Muscle layer of duodenum (tissue), 2 donors: ENCODE results near the gene TNIK.

Source experiments
- H3K27ac ChIP-seq: one replicate; pipeline ENCODE4 v1.7.0; 2013; ENCODE audit warnings: mild to moderate bottlenecking, low read length
- H3K27me3 ChIP-seq: one replicate; pipeline ENCODE4 v1.7.0; 2013; ENCODE audit warnings: low read depth, mild to moderate bottlenecking, control low read depth, low read length
- H3K36me3 ChIP-seq, 2 donors: one replicate each; pipeline ENCODE4 v1.7.0; 2013; ENCODE audit warnings: low read length in 2 of 2, control low read depth in 1 of 2, mild to moderate bottlenecking in 1 of 2; ENCODE audit not compliant: insufficient read depth in 2 of 2, control insufficient read depth in 1 of 2
- H3K4me1 ChIP-seq, 2 donors: one replicate each; pipeline ENCODE4 v1.7.0; 2013; ENCODE audit warnings: low read length in 2 of 2, mild to moderate bottlenecking in 2 of 2, control low read depth in 1 of 2, moderate library complexity in 1 of 2; ENCODE audit not compliant: insufficient read depth in 2 of 2, control insufficient read depth in 1 of 2
- H3K4me3 ChIP-seq, 2 donors: one replicate each; pipeline ENCODE4 v1.7.0; 2013; ENCODE audit warnings: low read length in 2 of 2, low read depth in 1 of 2, mild to moderate bottlenecking in 1 of 2
- H3K9me3 ChIP-seq, 2 donors: one replicate each; pipeline ENCODE4 v1.7.0; 2013; ENCODE audit warnings: low read length in 2 of 2, control low read depth in 1 of 2, mild to moderate bottlenecking in 1 of 2; ENCODE audit not compliant: control insufficient read depth in 1 of 2
- donor health status: healthy.

Gene TNIK

DNA sequence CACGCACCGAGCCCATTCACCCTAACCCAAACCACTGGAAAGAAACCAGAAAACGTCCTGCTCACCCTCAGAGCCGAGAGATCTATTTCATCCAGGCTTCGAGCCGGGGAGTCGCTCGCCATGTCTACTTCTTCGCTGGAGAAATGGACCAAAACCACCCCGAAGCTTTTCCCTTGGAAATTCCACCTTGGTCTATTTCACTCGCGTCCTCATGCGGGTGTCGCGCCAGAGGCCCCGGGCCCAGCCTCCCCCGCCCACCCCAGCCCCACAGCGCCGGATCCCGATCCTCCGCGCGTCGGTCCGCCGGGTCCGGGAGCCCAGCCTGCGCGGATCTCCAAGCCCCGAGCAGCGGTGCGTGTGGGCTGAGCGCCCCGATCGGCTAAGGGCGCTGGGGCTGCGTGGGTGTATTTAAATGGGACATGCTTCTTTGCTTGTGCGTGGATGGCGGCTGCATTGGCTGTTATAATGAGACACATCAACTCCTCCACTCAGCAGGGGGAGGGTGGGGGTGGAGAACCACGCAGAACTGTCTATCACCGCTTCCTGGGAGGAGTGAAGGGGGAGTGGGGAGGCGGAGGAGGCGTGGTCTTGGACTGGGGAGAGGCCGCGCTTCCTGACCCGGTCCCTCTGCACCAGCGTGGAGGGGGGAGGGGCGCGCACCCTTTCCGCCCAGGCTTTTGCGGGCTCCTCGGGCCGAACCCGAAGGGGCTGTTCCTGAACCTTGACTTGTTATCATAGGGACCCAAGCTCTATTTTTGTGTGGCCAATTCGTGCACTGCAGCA is at the start of gene TNIK:
Gene TNIK (minus strand): TSS at position 464 of the 783 bp plus-strand sequence. CDS start 342 bp downstream, at position 122.
- no peaks in the 10 kb centered on the region for H3K36me3 ChIP-seq
- no peaks in the 10 kb centered on the region for H3K27me3 ChIP-seq
- H3K27ac ChIP-seq = peak within 1 kb of the TSS; percentile 50
- H3K4me3 ChIP-seq = peak within 1 kb of the TSS; percentile 85 to 94
- H3K9me3 ChIP-seq = no peaks in the 10 kb centered on the region
- peaks cover 9 to 28% of the 10 kb centered on the region in 2 donors for H3K4me1 ChIP-seq

DNA sequence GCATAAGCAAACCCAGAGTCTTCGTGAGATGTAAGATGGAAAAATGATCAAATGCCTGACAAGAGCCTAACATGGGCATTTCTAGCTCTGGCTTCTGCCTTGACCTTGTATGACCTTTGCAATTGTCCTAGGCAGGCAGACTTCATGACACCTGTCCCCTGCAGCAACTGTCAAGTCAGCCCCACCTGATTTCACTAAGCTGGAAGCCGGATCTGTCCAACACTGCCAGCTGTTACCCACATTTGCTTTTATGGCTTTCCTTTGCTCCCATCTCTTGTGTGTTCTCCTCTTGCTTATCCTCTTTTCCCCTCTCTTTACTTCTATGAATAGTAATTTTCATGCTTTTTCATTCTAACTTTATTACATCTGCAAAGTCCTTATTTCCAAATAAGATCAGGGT is 48.5 kb upstream of the TNIK start:
- H3K4me1 ChIP-seq = no peaks in the 10 kb centered on the region
- H3K27me3 ChIP-seq = no peaks in the 10 kb centered on the region
- no peak overlapping the region for H3K27ac ChIP-seq
- no peaks in the 10 kb centered on the region for H3K36me3 ChIP-seq
- H3K4me3 ChIP-seq = no peak overlapping the region
- no peaks in the 10 kb centered on the region for H3K9me3 ChIP-seq

DNA sequence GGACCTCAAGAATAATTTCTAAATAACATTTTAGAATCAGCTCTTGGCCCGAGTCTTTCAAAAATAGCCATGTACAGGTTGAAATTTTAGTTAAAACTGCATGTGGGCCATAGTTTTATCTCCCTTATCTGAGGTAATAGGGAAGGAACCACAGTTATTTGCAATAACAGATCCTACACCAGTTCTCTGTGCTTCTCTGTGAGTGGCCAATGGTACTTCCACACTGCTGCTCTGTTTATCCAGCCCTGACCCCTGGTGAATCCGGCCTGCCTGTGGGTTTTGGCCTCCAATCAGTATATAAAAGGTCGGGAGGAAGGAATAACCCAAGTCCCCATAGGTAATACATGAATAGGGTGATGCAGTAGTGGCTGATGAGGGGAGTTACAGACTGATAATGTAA is 48.0 kb upstream of the TNIK start:
- H3K27me3 ChIP-seq = no peaks in the 10 kb centered on the region
- no peak overlapping the region for H3K27ac ChIP-seq
- H3K36me3 ChIP-seq = no peaks in the 10 kb centered on the region
- H3K9me3 ChIP-seq = no peaks in the 10 kb centered on the region
- no peaks in the 10 kb centered on the region for H3K4me1 ChIP-seq
- no peak overlapping the region for H3K4me3 ChIP-seq

DNA sequence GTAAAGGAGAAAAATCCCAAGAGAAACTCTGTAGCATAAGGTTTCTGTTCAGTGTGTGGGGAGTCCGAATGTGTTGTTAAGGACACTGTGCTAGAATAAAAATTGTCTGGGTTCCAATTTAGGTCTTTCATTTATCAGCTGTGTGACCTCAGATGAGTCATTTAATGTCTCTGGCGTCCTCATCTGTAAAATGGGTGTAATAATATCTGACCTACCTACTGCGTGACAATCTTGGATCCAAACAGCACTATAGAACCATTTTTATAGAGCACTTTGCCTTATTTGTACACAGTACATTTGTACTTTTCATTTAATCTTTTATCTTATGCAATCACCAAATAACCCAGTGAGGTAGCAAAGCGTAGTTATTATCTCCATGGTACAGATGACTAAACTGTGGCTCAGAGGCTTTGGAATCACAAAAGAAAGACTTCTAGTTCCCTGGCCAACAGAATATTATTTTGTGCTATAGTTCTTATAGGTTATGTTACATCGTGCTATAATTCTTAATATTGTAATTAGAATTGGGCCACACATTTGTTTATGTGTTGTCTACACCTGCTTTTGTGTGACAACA is 46.6 kb upstream of the TNIK start:
- H3K36me3 ChIP-seq = no peaks in the 10 kb centered on the region
- H3K9me3 ChIP-seq = no peaks in the 10 kb centered on the region
- H3K27me3 ChIP-seq = no peaks in the 10 kb centered on the region
- no peaks in the 10 kb centered on the region for H3K4me1 ChIP-seq
- H3K4me3 ChIP-seq = no peak overlapping the region
- no peak overlapping the region for H3K27ac ChIP-seq

DNA sequence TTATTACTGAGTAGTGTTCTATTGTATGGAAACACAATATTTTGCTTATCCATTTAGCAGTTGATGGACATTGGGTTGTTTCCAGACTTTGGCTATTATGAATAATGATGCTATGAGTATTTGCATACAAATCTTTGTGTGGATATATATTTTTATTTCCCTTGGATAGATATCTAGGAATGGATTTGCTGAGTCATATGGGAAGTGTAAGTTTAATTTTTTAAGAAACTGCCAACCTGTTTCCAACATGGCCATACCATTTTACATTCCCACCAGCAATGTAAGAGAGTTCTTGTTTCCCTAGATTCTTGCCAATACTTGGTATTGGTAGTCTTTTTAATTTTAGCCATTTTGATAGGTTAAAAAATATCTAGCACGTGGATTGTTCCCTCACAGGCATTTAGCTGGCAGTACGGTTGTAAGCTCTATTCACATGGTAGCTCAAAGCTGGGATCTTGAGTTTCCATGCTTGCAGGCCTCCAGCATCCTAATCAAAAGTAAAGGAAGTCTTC is 45.7 kb upstream of the TNIK start:
- no peaks in the 10 kb centered on the region for H3K27me3 ChIP-seq
- H3K36me3 ChIP-seq = no peaks in the 10 kb centered on the region
- no peaks in the 10 kb centered on the region for H3K9me3 ChIP-seq
- H3K4me1 ChIP-seq = no peaks in the 10 kb centered on the region
- H3K27ac ChIP-seq = no peak overlapping the region
- H3K4me3 ChIP-seq = no peak overlapping the region

DNA sequence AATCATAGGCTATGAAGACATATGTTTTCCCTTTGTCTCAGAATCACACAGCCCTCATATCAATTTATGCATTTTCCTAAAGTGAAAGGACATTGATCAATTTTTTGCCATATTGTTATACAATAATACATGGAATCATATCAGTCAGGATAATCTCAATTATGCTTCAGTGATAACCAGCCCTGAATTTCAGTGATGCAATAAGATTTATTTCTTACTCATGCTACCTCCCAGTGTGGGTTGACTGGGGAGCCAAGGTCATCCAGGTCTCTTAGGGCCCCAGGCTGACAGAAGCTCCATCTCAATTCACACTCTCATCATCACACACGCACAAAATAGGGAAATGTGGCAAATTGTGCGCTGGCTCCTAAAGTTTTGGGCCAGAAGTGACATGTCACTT is 44.2 kb upstream of the TNIK start:
- Histone ChIP-seq H3K9me3 (no peaks in the 10 kb centered on the region), H3K27ac (no peak overlapping the region), H3K4me3 (no peak overlapping the region), H3K4me1 (no peaks in the 10 kb centered on the region), H3K36me3 (no peaks in the 10 kb centered on the region), H3K27me3 (no peaks in the 10 kb centered on the region)

DNA sequence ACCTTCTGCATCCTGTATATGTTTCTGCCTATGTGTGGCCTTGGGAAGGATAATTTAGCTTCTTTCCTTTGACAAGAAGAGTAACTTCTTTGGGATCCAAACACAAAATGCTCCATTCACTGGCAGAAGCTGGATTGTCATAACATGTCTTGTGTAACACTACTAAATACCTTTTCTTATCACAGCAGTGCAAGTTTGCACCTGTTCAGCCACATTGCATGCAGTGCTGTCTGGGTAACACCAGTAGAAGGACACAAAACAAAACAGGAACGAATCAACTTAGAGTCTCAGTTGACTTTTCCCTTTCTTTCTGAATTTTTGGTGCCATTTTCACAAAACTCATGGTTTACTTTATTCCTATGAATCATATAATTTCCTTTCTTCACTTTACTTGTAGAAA is 43.6 kb upstream of the TNIK start:
- H3K27me3 ChIP-seq = no peaks in the 10 kb centered on the region
- H3K4me1 ChIP-seq = no peaks in the 10 kb centered on the region
- no peak overlapping the region for H3K4me3 ChIP-seq
- no peaks in the 10 kb centered on the region for H3K36me3 ChIP-seq
- H3K9me3 ChIP-seq = no peaks in the 10 kb centered on the region
- no peak overlapping the region for H3K27ac ChIP-seq

DNA sequence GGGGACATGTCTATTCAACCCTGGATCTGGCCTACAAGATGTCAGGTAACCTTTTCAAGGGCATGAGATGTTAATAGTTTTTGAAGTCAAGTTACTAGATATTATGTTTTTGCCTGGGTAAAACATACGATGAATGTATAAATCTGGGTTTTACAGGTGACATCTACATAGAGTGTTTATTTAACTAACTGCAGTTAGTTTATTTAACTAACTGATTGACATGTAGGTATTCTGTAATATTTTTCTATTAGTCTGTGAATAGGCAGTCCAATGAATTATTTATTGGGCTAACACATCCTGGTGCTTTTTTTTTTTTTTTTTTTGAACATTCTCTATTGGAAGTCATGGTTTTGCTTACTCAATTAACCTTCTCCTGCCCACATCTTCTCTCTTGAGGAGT is 38.7 kb upstream of the TNIK start:
- no peaks in the 10 kb centered on the region for H3K4me1 ChIP-seq
- no peak overlapping the region for H3K27ac ChIP-seq
- H3K36me3 ChIP-seq = no peaks in the 10 kb centered on the region
- no peak overlapping the region for H3K4me3 ChIP-seq
- no peaks in the 10 kb centered on the region for H3K27me3 ChIP-seq
- no peaks in the 10 kb centered on the region for H3K9me3 ChIP-seq

DNA sequence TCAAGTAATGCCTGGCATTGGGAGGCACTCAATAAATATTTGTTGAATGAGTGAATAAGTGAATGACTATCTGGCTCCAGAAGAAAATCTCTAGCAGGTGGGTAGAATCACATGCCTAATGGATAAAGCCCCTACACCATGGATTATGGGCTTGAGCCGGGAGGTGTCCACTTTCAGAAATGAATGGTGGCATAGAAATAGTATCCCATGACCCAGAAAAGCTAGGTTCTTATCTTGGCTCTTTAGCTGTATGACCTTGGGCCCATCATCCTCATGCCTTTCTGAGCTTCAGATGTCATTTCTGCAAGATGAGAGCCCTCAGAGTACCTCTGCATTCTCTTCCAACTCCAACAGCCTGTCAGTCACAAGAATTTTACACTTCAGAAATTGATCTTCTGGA is 37.3 kb upstream of the TNIK start:
- Histone ChIP-seq H3K4me1 (no peaks in the 10 kb centered on the region), H3K9me3 (no peaks in the 10 kb centered on the region), H3K4me3 (no peak overlapping the region), H3K27me3 (no peaks in the 10 kb centered on the region), H3K27ac (no peak overlapping the region), H3K36me3 (no peaks in the 10 kb centered on the region)

DNA sequence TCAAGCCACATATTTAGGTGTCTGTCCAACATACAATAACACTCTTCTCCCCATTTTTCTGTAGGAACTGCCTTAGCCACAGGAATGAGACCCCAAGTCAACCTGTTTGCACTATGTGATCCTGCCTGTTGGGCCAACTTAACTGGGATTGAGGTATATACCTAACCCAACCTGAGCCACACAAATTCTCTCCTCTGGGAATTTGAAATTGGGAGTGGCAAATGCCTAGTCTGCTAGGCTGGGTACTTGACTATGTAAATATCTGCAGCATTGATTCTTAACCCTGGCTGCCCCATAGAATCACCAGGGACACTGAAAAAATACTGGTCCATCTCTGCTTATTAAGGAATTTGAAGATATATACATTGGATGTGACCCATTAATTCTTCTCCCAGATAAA is 35.2 kb upstream of the TNIK start:
- no peak overlapping the region for H3K27ac ChIP-seq
- H3K27me3 ChIP-seq = no peaks in the 10 kb centered on the region
- H3K9me3 ChIP-seq = no peaks in the 10 kb centered on the region
- no peaks in the 10 kb centered on the region for H3K36me3 ChIP-seq
- H3K4me1 ChIP-seq = no peaks in the 10 kb centered on the region
- H3K4me3 ChIP-seq = no peak overlapping the region

DNA sequence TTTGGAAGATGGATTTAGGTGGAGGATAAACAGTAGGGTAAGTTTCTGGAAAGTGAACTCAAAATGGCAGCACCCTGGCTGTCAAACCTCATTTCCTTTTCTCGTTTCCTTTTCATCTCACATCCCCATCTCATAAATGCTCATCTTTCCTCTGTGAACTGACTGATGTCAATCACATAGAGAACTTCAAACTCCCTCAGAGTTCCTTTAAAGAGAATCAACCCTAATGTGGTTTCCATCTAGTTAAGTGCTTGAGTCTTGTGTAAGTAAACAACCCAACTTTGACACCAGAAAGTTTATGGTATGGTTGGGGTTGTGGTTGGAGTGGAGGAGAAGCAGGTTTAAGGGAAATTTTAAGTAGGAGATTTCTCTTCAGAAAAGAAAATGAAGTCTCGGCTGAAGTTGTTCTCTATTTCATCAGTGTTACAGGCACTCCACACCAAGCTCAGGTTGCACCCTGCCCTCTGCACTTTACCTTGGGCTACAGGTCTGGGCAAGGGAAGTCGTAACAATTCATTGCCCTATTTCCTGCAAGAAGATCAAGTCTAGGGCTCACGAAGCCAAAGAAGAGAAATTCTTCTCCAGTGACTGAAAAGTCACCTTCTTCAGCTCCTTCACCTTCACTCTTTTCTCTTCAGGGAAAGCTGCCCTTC is 34.4 kb upstream of the TNIK start:
- H3K4me3 ChIP-seq = no peak overlapping the region
- no peaks in the 10 kb centered on the region for H3K27me3 ChIP-seq
- no peaks in the 10 kb centered on the region for H3K36me3 ChIP-seq
- H3K4me1 ChIP-seq = no peaks in the 10 kb centered on the region
- H3K9me3 ChIP-seq = no peaks in the 10 kb centered on the region
- H3K27ac ChIP-seq = no peak overlapping the region
